Measurements from ENCODE around the gene LUC7L. TPM values are rescaled to one million over a fixed set of nuclear protein-coding genes. Genes with fewer than 3 reads are reported as not detected.

Gene LUC7L
- total RNA-seq, 1 experiment from 2014 or later = 137 TPM

DNA sequence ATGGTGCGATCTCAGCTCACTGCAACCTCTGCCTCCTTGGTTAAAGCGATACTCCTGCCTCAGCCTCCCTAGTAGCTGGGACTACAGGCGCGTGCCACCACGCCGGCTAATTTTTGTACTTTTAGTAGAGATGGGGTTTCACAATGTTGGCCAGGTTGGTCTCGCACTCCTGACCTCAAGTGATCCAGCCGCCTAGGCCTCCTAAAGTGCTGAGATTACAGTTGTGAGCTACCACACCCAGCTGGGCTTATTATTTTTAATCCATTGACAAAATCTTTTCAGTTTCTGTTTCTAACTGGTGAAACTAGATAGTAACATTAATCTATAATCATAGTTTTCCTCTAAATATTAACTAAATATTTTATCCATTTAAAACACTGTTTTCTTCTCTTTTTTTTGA is 11.3 kb upstream of the LUC7L start:
- TF ChIP-seq, protein P1, sequence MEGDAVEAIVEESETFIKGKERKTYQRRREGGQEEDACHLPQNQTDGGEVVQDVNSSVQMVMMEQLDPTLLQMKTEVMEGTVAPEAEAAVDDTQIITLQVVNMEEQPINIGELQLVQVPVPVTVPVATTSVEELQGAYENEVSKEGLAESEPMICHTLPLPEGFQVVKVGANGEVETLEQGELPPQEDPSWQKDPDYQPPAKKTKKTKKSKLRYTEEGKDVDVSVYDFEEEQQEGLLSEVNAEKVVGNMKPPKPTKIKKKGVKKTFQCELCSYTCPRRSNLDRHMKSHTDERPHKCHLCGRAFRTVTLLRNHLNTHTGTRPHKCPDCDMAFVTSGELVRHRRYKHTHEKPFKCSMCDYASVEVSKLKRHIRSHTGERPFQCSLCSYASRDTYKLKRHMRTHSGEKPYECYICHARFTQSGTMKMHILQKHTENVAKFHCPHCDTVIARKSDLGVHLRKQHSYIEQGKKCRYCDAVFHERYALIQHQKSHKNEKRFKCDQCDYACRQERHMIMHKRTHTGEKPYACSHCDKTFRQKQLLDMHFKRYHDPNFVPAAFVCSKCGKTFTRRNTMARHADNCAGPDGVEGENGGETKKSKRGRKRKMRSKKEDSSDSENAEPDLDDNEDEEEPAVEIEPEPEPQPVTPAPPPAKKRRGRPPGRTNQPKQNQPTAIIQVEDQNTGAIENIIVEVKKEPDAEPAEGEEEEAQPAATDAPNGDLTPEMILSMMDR (conservative IDR thresholded peaks at IDR 0.05) = no peak
- Mint-ChIP-seq H3K27me3 (ENCODE audit: low read depth) (no peaks in the 10 kb centered on the region), H3K4me1 (peaks cover 2 to 4% of the 10 kb centered on the region in 2 experiments), H3K27ac (no peak overlapping the region; a peak in 1 of 7 replicates), H3K9me3 (no peaks in the 10 kb centered on the region), H3K4me3 (no peak overlapping the region), H3K36me3 (ENCODE audit: insufficient read depth in 1 of 3, low read depth in 3 of 3) (peaks cover 0 to 11% (median 6%) of the 10 kb centered on the region in 3 experiments; a peak in 5 of 7 replicates)
- no peak overlapping the region for H4K8ac ChIP-seq (replicated peaks; ENCODE audit: insufficient read length, low read depth, low read length)
- no peak overlapping the region for H4K5ac ChIP-seq (ENCODE audit: insufficient read length, low read depth, low read length)
- peaks cover 12% of the 10 kb centered on the region for H3K79me1 ChIP-seq (ENCODE audit: insufficient read depth, low read depth, low read length, poor library complexity, severe bottlenecking)
- no peak overlapping the region for H2BK5ac ChIP-seq (ENCODE audit: insufficient read length, low read length)
- H3K9me3 ChIP-seq (ENCODE audit: control insufficient read depth, low read depth, low read length) = no peaks in the 10 kb centered on the region
- no peaks in the 10 kb centered on the region for H4K20me1 ChIP-seq (ENCODE audit: control insufficient read depth, insufficient read depth, insufficient read length)
- H4K91ac ChIP-seq (ENCODE audit: insufficient read length, low read depth, low read length) = no peak overlapping the region
- no peak overlapping the region for H3K56ac ChIP-seq (ENCODE audit: insufficient read length, low read depth, low read length)
- no peak overlapping the region for H2BK120ac ChIP-seq (ENCODE audit: low read depth, low read length, poor library complexity, severe bottlenecking)
- H3K4me1 ChIP-seq (ENCODE audit: insufficient read depth, low read length) = no peaks in the 10 kb centered on the region
- H3T11ph ChIP-seq (ENCODE audit: low read length) = no peak overlapping the region
- H2BK20ac ChIP-seq (ENCODE audit: low read depth, low read length, poor library complexity, severe bottlenecking) = no peak overlapping the region
- H2BK15ac ChIP-seq (ENCODE audit: low read depth, low read length) = no peak overlapping the region
- no peak overlapping the region for H2AK5ac ChIP-seq (ENCODE audit: insufficient read length, low read length)
- no peaks in the 10 kb centered on the region for H3K23me2 ChIP-seq (ENCODE audit: insufficient read length, low read depth, low read length, poor library complexity, severe bottlenecking)
- no peak overlapping the region for H3K27ac ChIP-seq (ENCODE audit: insufficient read length, low read depth, low read length)
- H3K14ac ChIP-seq (ENCODE audit: insufficient read depth, low read length) = no peak overlapping the region
- WGBS (ENCODE audit: extremely low coverage, insufficient read length, low lambda C conversion rate) = no CpG with 5 or more reads among the region's 8 CpGs
- H3K4ac ChIP-seq (ENCODE audit: low read depth, low read length) = no peak overlapping the region
- no peak for DNase-seq
- H3K18ac ChIP-seq (ENCODE audit: insufficient read length, low read depth, low read length) = no peak overlapping the region
- H2BK12ac ChIP-seq (ENCODE audit: insufficient read length, low read depth, low read length) = no peak overlapping the region
- H3K23ac ChIP-seq (ENCODE audit: insufficient read length, low read depth, low read length) = no peak overlapping the region
- H3K9ac ChIP-seq (ENCODE audit: extremely low read depth, insufficient read length, low read length) = no peak overlapping the region
- H3K4me2 ChIP-seq (ENCODE audit: insufficient read depth, insufficient read length, low read length) = no peak overlapping the region
- H3K27me3 ChIP-seq (ENCODE audit: insufficient read depth, low read length) = no peaks in the 10 kb centered on the region
- H3K79me2 ChIP-seq (ENCODE audit: insufficient read depth, low read length) = no peaks in the 10 kb centered on the region; the same call in 1 of the 2 replicates
- no peak overlapping the region for H2AFZ ChIP-seq (ENCODE audit: low read length)
